ENCODE measurements around the gene GRK6. TPM values are rescaled to one million over a fixed set of nuclear protein-coding genes. Genes with fewer than 3 reads are reported as not detected.

GRK6 gene
- total and polyA plus RNA-seq, 9 of the 15 experiments (the other 6 are each of a cell fraction or from before 2014, with no cell fraction given), result 0.63 to 122 (median 44.5) TPM

GRCh38 chr5:177470759-177471536, 44.5 kb downstream of the GRK6 start (continued):
- TF ChIP-seq, protein P1, sequence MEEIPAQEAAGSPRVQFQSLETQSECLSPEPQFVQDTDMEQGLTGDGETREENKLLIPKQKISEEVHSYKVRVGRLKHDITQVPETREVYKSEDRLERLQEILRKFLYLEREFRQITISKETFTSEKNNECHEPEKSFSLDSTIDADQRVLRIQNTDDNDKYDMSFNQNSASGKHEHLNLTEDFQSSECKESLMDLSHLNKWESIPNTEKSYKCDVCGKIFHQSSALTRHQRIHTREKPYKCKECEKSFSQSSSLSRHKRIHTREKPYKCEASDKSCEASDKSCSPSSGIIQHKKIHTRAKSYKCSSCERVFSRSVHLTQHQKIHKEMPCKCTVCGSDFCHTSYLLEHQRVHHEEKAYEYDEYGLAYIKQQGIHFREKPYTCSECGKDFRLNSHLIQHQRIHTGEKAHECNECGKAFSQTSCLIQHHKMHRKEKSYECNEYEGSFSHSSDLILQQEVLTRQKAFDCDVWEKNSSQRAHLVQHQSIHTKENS (CRISPR knock-in tag; IDR thresholded peaks at IDR 0.05), result no peak
- TF ChIP-seq MAFG (tag; conservative IDR thresholded peaks at IDR 0.05) (peak; percentile 15; the same call in 1 of the 2 replicates), MAFF (IDR thresholded peaks at IDR 0.05; ENCODE audit: low read length) (peak; percentile 24; the same call in 1 of the 2 replicates), EGR1 (conservative IDR thresholded peaks at IDR 0.05) (no peak), ZNF740 (CRISPR knock-in tag; IDR thresholded peaks at IDR 0.05) (no peak), ZNF740 (tag; IDR thresholded peaks at IDR 0.05) (no peak), CREB3L1 (IDR thresholded peaks at IDR 0.05; ENCODE audit: borderline replicate concordance, low read depth) (no peak), MBD2 (IDR thresholded peaks at IDR 0.05; ENCODE audit: borderline replicate concordance, low read depth) (no peak), POLR3G (IDR thresholded peaks at IDR 0.05; ENCODE audit: extremely low read depth, insufficient read length, insufficient replicate concordance) (no peak), MAFK (IDR thresholded peaks at IDR 0.05; ENCODE audit: low read length) (peak; percentile 11; the same call in 1 of the 2 replicates)

Data from K562 (cell line).